ENCODE data around the gene CSNK1E. TPM values are rescaled to one million over a fixed set of nuclear protein-coding genes. Genes with fewer than 3 reads are reported as not detected.

The CSNK1E gene
- total and polyA plus RNA-seq, 4 experiments from 2014 or later = 8.8 to 103 (median 56.7) TPM

- Histone ChIP-seq H3K36me3 (ENCODE audit: insufficient read depth, low read length) (peaks cover 16% of the 10 kb centered on the region), H3K27me3 (ENCODE audit: insufficient read depth, low read length) (no peaks in the 10 kb centered on the region), H3K9me3 (ENCODE audit: control insufficient read depth in 1 of 2, low read length in 2 of 2) (no peaks in the 10 kb centered on the region), H3K4me3 (ENCODE audit: low read length in 2 of 2) (no peak overlapping the region), H3K4me1 (ENCODE audit: insufficient read depth, low read length) (no peaks in the 10 kb centered on the region), H3K27ac (ENCODE audit: low read depth, low read length) (no peak overlapping the region)
- no peak for DNase-seq
- intact Hi-C loops (cut with micrococcal nuclease) = no loop called here
- Mint-ChIP-seq H3K4me1 (peaks cover 0 to 2% (median 0%) of the 10 kb centered on the region in 4 donors), H3K27me3 (no peaks in the 10 kb centered on the region), H3K4me3 (no peak overlapping the region), H3K9me3 (no peaks in the 10 kb centered on the region), H3K36me3 (peaks cover 19 to 41% of the 10 kb centered on the region in 2 donors), H3K27ac (peak overlapping the region in 2 of 7 donors; percentile 19 to 46)
- CTCF ChIA-PET (ENCODE audit: partially characterized antibody) = no interaction called here
- POLR2A ChIA-PET (ENCODE audit: partially characterized antibody) = no interaction called here
Measured at GRCh38 chr22:38243007-38243765, 74.0 kb downstream of the CSNK1E start.

- CTCF ChIA-PET (ENCODE audit: partially characterized antibody) = interaction anchor here (1.5 kb wide), 1 partner anchor 11 kb away, joined by 3 read pairs; no protein-coding TSS in a partner anchor
- H3K4me3 Mint-ChIP-seq = no peak overlapping the region
- H3K36me3 Mint-ChIP-seq = peaks cover 16 to 36% of the 10 kb centered on the region in 2 donors
- H3K27ac ChIP-seq (ENCODE audit: low read depth, low read length) = no peak overlapping the region
- no peaks in the 10 kb centered on the region for H3K4me1 ChIP-seq (ENCODE audit: insufficient read depth, low read length)
- no peak overlapping the region for H3K4me3 ChIP-seq (ENCODE audit: low read length in 2 of 2)
- H3K9me3 ChIP-seq (ENCODE audit: control insufficient read depth in 1 of 2, low read length in 2 of 2) = no peaks in the 10 kb centered on the region
- POLR2A ChIA-PET (ENCODE audit: partially characterized antibody) = no interaction called here
- H3K4me1 Mint-ChIP-seq = peaks cover 0 to 2% (median 0%) of the 10 kb centered on the region in 4 donors
- no peaks in the 10 kb centered on the region for H3K9me3 Mint-ChIP-seq
- no peak for DNase-seq
- H3K27me3 Mint-ChIP-seq = no peaks in the 10 kb centered on the region
- no peaks in the 10 kb centered on the region for H3K27me3 ChIP-seq (ENCODE audit: insufficient read depth, low read length)
- H3K27ac Mint-ChIP-seq = peak overlapping the region in 3 of 7 donors; percentile 19 to 47 (median 25)
- intact Hi-C loops (cut with micrococcal nuclease) = no loop called here
- H3K36me3 ChIP-seq (ENCODE audit: insufficient read depth, low read length) = no peaks in the 10 kb centered on the region
Measured at GRCh38 chr22:38240734-38241252, 76.4 kb downstream of the CSNK1E start.

Other genes with a start within 250 kb of the CSNK1E start
- not detected for gene SLC16A8, start 233.2 kb downstream of the CSNK1E start, total RNA-seq
- not detected for gene SLC16A8, start 233.2 kb downstream of the CSNK1E start, polyA plus RNA-seq
- gene BAIAP2L2, start 206.7 kb downstream of the CSNK1E start, total RNA-seq = 1 to 10 TPM; 3.6 to 3.7 TPM
- gene BAIAP2L2, start 206.7 kb downstream of the CSNK1E start, polyA plus RNA-seq = not detected
- gene PLA2G6, start 135.6 kb downstream of the CSNK1E start, total RNA-seq = 100 to 1,000 TPM; 228 to 238 TPM
- 1 to 10 TPM; 1.1 to 4.7 TPM for gene PLA2G6, start 135.6 kb downstream of the CSNK1E start, polyA plus RNA-seq
- 1 to 10 TPM; 6.8 TPM for gene MAFF, start 115.4 kb downstream of the CSNK1E start, total RNA-seq
- gene MAFF, start 115.4 kb downstream of the CSNK1E start, polyA plus RNA-seq = 1 to 10 TPM; 3.3 to 3.5 TPM
- gene TMEM184B, start 44.4 kb downstream of the CSNK1E start, total RNA-seq = 10 to 100 TPM; 35.7 to 36.6 TPM
- 10 to 100 TPM in 1 of 2 donors, 1 to 10 TPM in 1; 9.0 to 23.8 TPM for gene TMEM184B, start 44.4 kb downstream of the CSNK1E start, polyA plus RNA-seq
- gene KCNJ4, start 137.8 kb upstream of the CSNK1E start, total RNA-seq = not detected
- gene KCNJ4, start 137.8 kb upstream of the CSNK1E start, polyA plus RNA-seq = not detected
- not detected for gene KDELR3, start 150.7 kb upstream of the CSNK1E start, total RNA-seq
- under 1 TPM; 0.10 to 0.24 TPM for gene KDELR3, start 150.7 kb upstream of the CSNK1E start, polyA plus RNA-seq
- 100 to 1,000 TPM; 927 to 960 TPM for gene DDX17, start 188.9 kb upstream of the CSNK1E start, total RNA-seq
- gene DDX17, start 188.9 kb upstream of the CSNK1E start, polyA plus RNA-seq = 10 to 100 TPM in 1 of 2 donors, 1 to 10 TPM in 1; 10.0 to 44.3 TPM